Activated T-cell treated with anti-CD3 and anti-CD28 coated beads for 1 hour (primary cell): ENCODE data around the gene RASGRF1.

ENCODE experiments used
- DNase-seq: peaks from one replicate; pipeline ENCODE4 v3.0.0-alpha.2; 2020; ENCODE audit warnings: low read depth

RASGRF1 gene

DNA sequence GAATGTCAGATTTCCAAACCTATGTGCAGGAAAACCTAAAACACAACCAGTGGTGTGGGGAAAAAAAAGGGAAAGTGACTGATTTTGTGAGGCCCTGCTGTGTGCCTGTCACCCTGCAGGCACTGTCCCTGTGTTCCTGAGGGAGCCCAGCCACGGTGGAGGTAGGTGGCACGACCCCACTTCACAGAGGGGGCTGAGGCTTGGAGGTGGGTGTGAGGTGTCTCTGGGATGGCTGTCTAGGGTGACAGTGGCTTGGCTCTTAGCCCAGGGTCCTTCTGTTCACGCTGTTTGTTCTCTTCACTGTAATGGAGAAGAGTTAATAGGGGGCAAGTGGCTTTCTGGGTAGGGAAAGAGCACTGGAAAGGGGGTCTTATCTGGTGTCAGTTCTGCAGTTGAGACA lies 22.6 kb downstream of the RASGRF1 start:
- DNase-seq: no peak

DNA sequence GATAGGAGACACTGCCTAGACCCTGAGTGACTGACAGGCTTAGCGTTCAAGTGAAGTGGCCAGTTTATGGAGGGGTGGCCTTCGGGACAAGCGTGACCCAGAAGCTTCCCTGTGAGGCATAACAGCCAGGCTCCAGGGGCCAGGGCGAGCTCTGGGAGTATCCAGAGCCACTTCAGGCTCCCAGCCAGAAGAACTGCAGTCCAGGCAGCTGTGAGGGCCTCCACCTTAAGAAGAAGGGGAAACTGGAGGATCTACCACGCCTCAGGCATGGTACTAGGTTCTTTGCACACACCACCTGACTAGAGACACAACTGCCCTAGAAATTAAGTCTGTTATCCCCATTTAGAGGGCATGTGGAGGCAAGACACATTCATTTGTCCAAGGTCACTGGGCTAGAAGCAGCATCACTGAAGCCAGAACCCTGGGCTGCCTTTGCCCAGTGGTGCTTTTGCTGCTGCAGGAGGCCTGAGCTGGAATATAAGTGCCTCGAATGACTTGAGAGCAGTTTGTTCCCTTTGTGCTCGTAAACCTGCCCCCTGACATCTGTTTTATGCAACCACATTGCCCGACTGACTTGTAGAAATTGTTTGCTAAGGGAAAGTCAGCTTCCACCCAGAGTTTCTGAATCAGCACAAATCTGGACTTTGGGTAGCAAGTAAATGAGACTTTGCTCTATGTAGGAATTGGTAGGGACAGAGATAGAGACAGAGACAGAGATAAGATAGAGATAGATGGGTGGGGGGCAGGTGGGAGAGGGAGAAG lies 23.3 kb downstream of the RASGRF1 start:
- no peak for DNase-seq

DNA sequence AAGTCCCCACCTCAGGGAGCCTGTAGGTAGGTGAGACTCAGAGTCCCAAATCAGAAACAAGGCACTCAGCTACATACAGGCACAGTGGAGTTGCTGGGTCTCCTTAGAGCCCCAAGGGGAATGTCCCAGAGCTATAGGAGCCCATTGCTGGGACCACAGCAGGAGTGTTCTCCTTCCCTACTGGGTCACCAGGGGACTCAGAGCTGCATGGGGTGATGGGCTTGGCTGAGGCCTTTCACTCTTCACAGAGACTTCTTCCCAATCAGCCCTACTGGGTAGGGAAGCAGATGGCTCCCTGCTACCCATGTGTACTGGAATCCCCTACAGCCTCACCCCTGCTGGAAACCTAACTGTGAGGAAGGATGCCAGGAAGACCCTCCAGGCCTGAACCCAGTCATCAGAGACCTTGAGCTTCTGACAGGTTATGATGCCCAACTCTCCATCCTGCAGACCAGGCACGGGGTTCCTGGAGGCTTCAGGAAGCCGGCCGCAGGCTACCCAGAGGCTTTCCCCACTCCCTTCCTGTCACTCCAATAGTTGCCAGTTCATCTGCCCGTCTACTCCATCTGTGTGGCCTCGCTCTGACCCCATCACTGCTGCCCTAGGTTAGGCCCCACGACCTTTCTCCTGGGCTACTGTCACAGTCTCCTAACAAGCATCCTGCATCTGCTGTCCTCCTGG lies 24.0 kb downstream of the RASGRF1 start:
- no peak for DNase-seq

DNA sequence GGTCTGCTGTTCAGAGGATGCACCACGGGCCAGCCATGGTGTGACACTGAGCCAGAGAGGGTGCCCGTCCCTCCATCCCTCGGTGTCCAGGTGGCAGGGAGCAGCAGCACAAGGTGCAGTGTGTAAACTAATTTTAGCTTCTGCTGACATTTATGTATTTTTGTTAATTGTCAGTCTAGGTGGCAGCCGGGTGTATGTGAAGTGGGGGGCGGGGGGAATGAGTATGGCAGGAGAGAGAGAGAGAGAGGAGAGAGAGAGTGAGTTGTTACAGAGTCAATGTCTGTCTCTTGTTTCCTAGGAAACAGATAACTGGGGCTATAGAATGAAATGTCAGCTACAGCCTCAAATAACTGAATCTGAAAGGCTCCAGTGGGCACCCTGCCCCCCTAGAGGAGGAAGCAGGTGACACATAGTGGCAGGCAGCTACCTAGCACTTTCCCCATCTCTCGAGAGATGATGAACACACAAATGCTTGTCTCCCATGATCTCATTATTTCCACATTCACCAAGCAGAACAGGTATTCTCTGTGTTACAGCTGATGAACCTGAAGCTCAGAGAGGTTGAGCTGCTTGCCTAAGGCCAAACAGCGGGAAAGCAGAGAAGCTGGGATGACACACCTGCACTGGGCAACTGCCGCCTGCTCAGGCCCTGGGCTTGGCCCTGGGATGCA lies 24.7 kb downstream of the RASGRF1 start:
- DNase-seq: no peak

DNA sequence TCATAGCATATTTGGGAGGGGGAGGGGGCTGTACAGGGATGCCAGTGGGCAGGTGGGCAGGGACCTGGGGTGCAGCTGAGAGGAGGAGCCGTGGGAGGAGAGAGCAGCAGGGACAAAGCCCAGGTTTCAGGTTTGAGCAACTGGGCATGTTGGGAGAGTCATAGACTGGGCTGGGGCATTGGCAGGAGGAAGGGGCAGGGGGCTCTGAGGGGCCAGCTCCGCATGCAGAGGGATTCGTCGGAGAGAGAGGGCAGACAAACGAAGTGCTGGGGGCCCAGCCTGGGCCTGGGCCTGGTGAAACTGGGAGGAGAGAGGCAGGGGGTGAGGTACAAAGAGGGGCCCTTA lies 25.2 kb downstream of the RASGRF1 start:
- no peak for DNase-seq

DNA sequence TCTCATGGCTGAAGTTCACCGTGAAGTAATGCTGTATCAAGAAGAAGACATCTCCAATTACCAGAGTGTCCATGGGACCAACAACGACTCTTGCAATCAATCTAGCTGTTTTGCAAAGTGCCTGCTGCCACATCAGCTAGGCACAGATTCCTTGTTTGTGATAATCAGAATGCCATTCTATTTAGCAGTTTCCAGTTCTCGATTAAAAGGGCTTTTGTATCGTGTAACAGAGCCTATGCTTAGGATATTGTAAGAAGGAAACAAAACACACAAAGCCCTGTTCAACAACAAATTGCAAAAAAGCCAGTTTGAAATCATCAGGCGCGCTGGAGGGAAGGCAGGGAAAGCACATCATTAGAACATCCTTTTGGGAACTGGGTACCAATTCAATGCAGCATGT lies 26.1 kb downstream of the RASGRF1 start:
- DNase-seq: no peak

DNA sequence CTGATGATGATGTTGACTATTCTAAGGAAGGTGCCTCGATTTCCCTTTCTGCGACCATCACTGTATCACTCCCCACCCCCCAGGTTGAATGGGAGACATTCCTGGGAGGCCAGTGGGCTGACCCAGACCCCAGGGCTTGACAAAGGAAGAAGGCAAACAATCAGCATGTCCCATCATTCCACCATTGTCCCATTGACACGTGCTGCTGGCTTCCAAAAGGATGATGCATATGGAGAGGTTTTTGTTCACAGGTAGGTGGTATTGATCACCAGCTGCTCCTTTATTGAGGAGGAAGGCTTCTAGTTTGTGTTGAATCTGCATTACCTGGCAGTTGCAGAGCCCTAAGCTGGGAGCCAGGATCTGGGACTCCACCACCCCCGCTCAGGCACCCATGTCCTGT lies 30.4 kb downstream of the RASGRF1 start:
- DNase-seq: no peak

DNA sequence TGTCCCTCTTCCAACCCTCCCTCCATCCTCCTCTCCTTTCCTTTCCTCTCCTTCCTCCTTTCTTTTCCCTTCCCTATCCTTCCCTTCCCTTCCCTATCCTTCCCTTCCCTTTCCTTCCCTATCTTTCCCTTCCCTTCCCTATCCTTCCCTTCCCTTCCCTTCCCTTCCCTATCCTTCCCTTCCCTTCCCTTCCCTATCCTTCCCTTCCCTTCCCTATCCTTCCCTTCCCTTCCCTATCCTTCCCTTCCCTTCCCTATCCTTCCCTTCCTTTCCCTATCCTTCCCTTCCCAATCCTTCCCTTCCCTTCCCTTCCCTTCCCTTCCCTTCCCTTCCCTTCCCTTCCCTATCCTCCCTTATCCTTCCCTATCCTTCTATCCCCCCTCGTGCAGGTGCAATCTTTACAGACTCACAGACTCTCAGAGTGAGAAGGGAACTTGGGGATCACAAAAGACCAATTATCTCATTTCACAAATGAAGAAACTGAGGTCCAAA lies 31.5 kb downstream of the RASGRF1 start:
- DNase-seq: no peak

DNA sequence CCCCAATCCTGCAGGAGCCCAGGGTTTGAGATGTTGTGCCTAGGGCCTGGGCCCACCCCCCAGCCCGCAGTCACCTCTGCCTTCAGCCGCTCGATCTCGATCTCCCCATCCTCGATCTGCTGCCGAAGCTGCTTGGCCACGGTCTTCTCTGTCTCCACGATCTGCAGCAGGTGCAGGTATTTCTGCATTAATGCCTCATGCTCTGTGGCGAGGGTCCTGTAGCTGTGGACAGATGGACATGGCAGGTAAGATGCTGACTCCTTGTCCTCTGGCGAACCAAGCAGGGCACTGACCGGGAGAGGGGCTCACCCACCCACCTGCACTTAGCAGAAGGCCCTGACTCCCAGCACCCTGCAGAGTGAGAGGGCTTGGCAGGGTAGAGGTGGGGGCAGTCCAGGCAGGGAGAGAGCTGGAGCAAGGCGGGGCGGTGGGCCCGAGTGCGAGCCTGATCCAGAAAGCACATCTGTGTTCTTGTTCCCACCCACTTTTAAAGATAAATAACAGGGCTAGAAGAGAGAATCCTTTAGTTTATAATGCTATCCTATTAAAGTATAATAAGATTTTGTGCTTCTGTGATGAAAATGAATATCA lies 32.2 kb downstream of the RASGRF1 start:
- no peak for DNase-seq

DNA sequence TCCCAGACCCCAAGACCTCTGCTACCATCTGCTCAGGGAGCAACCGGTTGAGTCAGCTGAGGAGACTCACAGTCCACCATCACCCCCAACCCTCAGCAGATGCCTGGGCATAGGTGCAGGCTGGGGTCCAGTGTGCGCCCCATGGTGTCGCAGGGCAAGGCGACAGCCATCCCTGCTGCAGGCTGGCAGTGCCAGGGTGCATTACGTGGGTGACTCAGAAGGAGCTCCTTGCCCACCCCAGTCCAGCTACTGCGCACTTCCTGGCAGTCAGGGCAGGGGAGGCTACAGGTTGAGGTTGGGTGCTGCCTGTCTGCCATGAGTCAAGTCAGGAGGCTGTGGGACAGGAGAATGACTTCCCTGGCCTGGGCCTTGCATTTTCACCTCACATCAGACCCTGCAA lies 33.5 kb downstream of the RASGRF1 start:
- DNase-seq: no peak

DNA sequence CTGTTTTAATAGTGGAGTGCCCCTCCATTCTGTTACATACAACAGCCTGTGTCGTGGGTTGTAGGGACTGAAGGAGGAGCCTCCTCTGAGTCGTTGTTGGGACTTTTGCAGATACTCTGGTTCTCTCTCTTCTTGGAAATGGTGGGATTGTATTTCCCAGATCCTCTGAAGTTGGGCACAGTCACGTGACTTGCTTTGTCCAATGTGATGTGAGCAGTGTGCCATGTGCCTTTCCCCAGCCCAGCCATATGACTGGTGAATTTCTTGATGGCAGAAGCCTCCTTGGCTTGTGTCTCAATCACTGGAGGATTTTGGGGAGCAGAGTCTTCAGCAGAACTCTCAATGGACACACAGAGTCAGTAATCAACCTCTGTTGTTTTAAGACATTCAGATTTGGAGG lies 36.2 kb downstream of the RASGRF1 start:
- DNase-seq: no peak

DNA sequence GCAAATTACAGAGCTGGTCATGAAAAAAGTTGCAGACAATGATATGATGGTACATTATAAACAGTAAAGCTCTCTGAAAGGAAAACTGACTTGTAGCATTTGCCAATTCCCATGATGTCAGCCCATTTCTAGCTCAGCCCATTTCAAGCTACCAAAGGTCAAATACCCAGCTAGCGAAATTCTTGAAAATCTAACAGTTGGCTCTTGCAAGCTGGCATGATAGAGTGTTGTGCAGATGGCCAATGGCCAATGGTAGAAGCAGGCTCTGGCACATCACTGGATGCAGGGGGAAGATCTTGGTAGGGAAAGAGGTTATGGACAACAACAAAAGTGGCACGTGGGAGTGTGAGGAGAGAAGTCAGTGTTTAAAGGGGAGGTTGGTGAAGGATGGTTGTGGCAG lies 36.7 kb downstream of the RASGRF1 start:
- DNase-seq: no peak

DNA sequence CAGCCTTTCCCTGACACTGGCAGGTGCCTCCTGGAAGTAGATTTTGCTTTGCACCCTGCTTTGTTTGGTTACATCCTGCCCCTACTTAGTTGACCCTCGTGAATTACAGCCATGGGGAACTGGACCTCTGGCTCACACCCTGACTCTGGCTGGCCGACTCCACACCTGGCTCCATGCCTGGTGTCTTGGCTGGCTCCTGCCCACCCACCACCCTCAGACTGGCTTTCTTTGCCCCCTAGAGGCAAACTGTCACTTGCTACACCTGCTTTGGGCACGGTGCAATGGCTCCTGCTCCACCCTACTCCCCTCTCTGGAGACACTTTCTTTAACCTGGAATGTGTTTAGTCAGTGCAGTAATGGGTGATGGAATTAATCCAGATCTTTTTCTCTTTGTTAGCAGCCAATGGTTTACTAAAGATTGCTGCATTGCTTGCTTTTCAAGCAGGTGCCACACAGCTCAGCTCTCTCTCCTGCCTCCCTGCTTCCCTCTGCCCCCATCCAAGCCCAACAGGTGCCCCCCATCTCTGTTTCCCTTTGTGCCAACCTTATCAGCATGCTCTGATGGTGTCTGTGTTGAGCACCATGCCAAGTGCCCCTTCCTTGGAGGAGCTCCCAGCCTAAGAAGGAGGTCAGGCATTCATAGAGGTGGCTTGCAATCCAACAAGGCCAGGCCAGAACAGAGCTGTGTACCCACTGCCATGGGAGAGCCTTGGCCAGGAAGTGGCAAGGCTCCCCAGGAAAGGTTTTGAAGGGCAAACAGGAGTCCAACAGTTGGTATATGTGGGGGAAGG lies 38.4 kb downstream of the RASGRF1 start:
- DNase-seq: no peak

DNA sequence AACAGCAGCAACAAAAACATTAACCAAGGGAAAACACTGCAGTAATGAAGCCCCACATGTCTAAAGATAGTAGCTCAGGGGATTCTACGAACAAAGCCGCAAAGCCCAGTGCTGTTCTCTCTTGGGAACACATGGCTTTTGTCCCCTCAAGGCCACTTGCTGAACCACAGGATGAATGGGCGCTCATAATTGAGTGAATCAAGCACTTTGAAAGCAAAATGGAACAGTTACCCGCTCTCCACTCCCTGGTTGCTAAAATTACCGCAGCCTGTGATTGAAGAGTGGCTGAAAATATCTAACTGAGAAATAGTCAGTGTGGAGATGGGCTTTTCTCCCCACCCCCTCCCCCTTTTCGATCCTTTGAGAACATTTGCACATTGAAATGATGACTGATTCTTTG lies 39.6 kb downstream of the RASGRF1 start:
- no peak for DNase-seq

DNA sequence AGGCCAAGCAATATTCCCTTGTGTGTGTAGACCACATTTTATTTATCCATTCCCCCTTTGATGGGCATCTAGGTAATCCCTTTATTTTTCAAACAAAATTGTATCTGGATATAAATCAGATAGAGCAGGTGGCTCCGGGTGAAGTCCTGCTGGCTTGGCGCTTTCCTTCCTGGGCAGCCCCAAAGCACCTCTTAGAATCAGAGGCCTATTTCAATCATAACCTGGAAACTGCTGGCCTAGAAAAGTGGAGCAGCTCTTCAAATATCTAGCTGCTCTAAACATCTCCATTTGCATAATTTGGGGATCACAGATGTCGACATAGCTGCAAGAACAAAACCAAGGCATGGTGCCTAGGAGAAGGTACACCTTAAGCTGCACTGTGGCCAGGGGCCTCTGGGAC lies 40.2 kb downstream of the RASGRF1 start:
- no peak for DNase-seq

DNA sequence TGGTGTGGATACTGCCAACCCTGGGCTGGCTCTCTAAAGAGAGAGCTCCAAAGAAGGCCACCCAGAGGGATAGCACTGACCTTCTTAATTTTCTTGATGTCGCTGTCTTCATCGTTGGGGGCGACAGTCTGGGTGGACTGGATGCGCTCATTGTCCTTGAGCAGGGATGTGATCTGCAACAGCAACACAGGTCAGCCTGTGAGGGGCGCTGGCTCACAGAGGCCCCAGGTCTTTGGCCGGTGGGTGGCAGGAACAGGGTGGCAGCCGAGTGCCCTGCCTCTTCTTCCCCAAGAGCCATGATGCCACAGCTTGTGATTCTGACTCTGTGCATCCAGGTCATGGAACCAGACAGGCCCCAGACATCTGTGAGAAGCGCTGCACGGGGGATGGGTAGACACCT lies 41.2 kb downstream of the RASGRF1 start:
- no peak for DNase-seq

DNA sequence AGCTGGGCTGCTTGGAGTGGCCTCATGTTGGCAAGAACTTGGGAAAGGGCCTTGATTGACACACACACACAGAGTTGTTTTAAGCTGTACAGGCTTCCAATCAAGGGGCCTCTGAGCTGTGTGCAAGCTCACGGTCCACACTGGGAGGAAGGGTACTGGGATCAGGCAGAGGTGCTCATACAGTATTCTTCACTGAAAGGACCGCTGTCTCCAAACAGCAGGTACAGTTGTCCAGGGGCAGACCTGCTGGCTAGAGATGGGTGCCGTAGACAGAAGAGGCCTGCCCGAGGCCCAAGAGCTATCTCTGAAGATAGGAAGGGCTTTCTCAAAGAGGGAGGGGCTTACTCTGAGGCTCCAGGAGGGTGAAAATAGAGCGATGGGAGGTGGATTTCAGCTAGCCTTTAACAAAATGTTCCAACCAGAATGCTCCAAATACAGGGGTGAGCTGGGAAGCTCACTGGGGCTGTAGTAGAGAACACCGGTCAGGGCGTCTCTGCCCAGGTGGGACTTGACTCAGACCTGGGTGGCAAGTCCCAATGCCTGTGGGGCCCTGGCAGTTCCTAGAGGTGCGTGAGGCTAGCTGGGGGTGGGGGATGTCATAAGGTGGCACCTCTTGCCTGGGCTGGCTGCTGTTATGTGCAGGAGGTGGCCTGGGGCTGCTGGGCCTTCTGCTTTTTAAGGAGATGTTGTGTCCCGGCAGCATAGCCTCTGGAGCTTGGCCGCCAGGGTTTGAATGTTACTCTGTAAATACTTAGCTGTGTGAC lies 42.7 kb downstream of the RASGRF1 start:
- no peak for DNase-seq

DNA sequence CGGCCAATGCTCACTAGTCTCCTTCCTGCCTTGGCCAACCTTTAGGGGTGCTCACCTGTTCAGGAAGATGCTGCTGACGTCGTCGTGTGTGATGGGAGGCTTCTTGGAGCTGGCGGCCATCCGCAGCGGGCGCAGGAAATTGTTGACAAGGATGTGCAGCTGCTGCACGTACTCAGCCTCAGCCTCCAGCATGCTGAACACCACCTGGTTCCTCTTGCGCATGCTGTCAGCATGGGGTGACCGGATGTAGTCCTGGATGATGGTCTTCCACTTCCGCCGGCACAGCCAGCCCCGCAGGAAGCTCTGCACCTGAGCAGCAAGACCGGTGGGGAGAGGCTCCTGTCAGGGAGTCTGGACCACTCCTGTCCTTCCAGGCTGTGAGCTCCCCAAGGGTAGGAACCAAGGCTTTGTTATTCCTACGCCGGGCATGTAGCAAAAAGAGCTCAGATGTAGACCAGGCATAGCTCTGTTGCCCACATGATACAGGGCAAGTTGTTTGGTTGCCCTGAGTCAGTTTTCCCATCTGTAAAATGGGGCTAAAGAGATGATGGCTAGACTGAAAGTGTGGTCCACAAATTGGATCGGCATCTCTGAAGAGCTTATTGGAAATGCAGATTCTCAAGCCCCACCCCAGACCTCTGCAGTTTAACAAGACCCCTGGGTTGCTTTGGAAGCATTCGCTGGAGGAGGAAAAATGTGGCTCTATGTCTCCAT lies 43.7 kb downstream of the RASGRF1 start:
- no peak for DNase-seq

DNA sequence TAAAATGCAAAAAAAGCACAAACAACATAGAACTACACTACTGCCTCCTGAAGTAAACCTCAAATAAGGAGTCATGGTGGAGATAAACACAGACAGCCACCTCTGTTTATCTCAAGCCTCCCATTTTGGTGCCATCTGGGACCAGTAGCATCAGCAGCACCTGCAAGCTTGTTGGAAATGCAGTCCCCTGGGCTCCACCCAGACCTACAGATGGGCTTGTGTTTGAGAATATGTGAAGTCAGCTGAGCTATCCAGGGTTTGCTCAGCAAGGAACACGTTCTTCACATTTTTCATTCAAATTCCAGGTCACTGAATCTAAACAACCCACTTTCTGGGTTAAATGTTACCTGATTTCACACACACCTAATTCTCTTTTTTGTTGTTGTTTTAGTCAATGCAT lies 45.5 kb downstream of the RASGRF1 start:
- no peak for DNase-seq

DNA sequence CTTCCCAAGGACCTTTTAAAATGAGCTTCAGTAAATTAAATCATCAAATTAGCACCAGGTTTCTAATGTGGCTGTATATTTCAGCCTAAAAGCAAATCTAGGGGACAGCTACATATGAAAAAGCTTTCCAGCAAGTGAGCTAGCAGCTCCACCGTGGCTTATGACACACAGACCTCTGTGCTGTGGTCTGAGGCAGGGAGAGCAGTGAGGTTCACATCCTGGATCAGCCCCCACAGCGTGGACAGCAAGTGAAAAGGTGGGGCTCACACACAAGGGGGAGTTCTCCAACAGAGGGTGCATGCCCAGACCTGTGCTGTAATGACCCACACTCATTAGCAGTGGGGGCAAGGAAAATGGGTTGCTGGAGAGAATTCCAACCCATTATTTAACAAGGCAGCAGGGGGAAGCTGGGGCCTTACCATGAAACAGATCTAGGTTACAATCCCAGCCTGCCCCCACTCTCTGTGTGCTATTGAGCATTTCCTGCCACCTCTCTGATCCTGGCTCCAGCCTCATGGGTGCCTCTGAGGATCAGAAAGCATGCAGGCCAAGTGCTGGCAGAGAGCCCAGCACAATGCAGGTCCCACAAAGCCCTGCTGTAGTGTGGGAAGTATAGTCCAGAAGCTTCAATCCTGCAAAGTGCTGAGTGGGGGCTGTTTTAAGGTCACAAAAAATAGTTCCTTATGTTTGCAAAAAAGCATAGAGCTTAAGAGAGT lies 48.2 kb downstream of the RASGRF1 start:
- DNase-seq: no peak
